ENCODE data around the gene GNB3.

Gene GNB3

GRCh38 chr12:6840761-6841515, at the start of gene GNB3:
TSS of gene GNB3 (plus strand) at chr12:6840925. CDS start at chr12:6841288, 363 bp downstream.
- in situ Hi-C loops (cut with MboI; ENCODE audit: low sequenced_read_pairs): no loop called here

GRCh38 chr12:6791931-6792520, 48.7 kb upstream of the GNB3 start:
- in situ Hi-C loops (cut with MboI; ENCODE audit: low sequenced_read_pairs): no loop called here

- in situ Hi-C loops (cut with MboI; ENCODE audit: low sequenced_read_pairs): no loop called here
Observed at GRCh38 chr12:6792522-6793201, 48.1 kb upstream of the GNB3 start.

GRCh38 chr12:6795088-6795487, 45.6 kb upstream of the GNB3 start:
- in situ Hi-C loops (cut with MboI; ENCODE audit: low sequenced_read_pairs): no loop called here

- in situ Hi-C loops (cut with MboI; ENCODE audit: low sequenced_read_pairs): no loop called here
Observed at GRCh38 chr12:6796576-6796975, 44.1 kb upstream of the GNB3 start.

- in situ Hi-C loops (cut with MboI; ENCODE audit: low sequenced_read_pairs): no loop called here
Observed at GRCh38 chr12:6799147-6799546, 41.6 kb upstream of the GNB3 start.

- in situ Hi-C loops (cut with MboI; ENCODE audit: low sequenced_read_pairs): no loop called here
Observed at GRCh38 chr12:6807170-6807569, 33.6 kb upstream of the GNB3 start.

- in situ Hi-C loops (cut with MboI; ENCODE audit: low sequenced_read_pairs): no loop called here
Observed at GRCh38 chr12:6809056-6809455, 31.7 kb upstream of the GNB3 start.

GRCh38 chr12:6810758-6811157, 30.0 kb upstream of the GNB3 start:
- in situ Hi-C loops (cut with MboI; ENCODE audit: low sequenced_read_pairs): no loop called here

- in situ Hi-C loops (cut with MboI; ENCODE audit: low sequenced_read_pairs): no loop called here
Observed at GRCh38 chr12:6813363-6813762, 27.4 kb upstream of the GNB3 start.

- in situ Hi-C loops (cut with MboI; ENCODE audit: low sequenced_read_pairs): no loop called here
Observed at GRCh38 chr12:6816598-6816997, 24.1 kb upstream of the GNB3 start.

- in situ Hi-C loops (cut with MboI; ENCODE audit: low sequenced_read_pairs): no loop called here
Observed at GRCh38 chr12:6817098-6817497, 23.6 kb upstream of the GNB3 start.

GRCh38 chr12:6817662-6818157, 23.0 kb upstream of the GNB3 start:
- in situ Hi-C loops (cut with MboI; ENCODE audit: low sequenced_read_pairs): no loop called here

GRCh38 chr12:6818222-6818621, 22.5 kb upstream of the GNB3 start:
- in situ Hi-C loops (cut with MboI; ENCODE audit: low sequenced_read_pairs): no loop called here

GRCh38 chr12:6818645-6819044, 22.1 kb upstream of the GNB3 start:
- in situ Hi-C loops (cut with MboI; ENCODE audit: low sequenced_read_pairs): no loop called here

GRCh38 chr12:6819106-6820030, 21.4 kb upstream of the GNB3 start:
- in situ Hi-C loops (cut with MboI; ENCODE audit: low sequenced_read_pairs): loop anchor here (10.0 kb wide), 1 partner anchor 65 kb away; the partner anchor contains the start of gene MLF2

GRCh38 chr12:6820166-6820565, 20.6 kb upstream of the GNB3 start:
- in situ Hi-C loops (cut with MboI; ENCODE audit: low sequenced_read_pairs): loop anchor here (10.0 kb wide), 1 partner anchor 65 kb away; the partner anchor contains the start of gene MLF2

GRCh38 chr12:6821591-6822425, 18.9 kb upstream of the GNB3 start, which contains the start of gene GPR162:
TSS of gene GPR162 (plus strand) at chr12:6821821. CDS start at chr12:6823899, 2,078 bp downstream.
- in situ Hi-C loops (cut with MboI; ENCODE audit: low sequenced_read_pairs): loop anchor here (10.0 kb wide), 1 partner anchor 67 kb away; the partner anchor contains the start of gene MLF2

- in situ Hi-C loops (cut with MboI; ENCODE audit: low sequenced_read_pairs): loop anchor here (10.0 kb wide), 1 partner anchor 68 kb away; the partner anchor contains the start of gene MLF2
Observed at GRCh38 chr12:6822426-6823135, 18.1 kb upstream of the GNB3 start.

Data from HL-60/S4 treated with phorbol 12-myristate 13-acetate at 8.2 ng/mL for 4 days and 3 days (cell line).